Measurements from ENCODE around the gene RNASEH2A.
"Not testable (repeated sequence)": the region's sequence is repeated elsewhere in the genome, so short reads cannot be mapped to it uniquely, and the experiment has no call there.

Gene RNASEH2A

GRCh38 chr19:12834566-12834943 lies 28.2 kb downstream of the RNASEH2A start, which contains the start of gene RTBDN:
Gene RTBDN (minus strand): TSS chr19:12834579. CDS start chr19:12829979, 4,600 bp downstream.
- DNase-seq = no peak

DNA sequence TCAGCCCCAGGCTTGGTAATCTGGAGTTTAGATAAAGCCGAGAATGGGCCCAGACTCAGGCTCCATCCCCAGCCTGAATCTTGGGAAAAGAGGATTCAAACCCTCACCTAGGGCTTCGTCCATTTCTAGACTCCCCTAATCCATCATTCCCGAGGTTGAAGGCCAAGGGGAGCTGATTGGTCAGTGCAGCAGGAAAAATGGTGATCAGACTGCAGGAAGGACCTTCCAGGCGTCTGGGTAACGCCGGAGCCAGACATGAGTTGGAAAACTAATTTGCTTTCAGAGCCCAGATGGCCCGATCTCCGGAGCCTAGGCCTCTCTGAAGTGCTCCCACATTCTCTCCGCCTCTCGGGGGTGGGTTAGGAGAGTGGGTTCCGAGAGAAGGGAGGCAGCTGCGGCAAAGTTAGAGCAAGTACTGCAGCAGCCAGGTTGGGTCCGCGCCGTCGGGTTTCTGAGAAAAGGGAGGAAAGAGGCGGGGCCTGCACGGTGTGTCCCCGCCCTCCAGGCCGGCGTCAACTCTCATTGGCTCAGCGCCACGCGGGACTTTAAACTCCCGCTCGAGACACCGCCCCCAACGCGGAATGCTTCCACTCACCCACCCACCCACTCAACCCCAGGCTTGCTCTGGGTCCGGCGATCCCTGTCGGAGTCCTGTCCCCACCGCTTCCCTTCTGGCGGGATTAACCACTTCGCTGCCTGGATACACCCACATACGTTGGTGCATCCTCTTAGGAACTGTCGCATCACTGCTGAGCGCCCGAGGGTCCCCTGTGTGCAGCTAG lies 28.8 kb downstream of the RNASEH2A start:
- DNase-seq = no peak

- DNase-seq = no peak
Observed at GRCh38 chr19:12836529-12836863, 30.1 kb downstream of the RNASEH2A start.

GRCh38 chr19:12837225-12837624 lies 30.8 kb downstream of the RNASEH2A start:
- DNase-seq = no peak

DNA sequence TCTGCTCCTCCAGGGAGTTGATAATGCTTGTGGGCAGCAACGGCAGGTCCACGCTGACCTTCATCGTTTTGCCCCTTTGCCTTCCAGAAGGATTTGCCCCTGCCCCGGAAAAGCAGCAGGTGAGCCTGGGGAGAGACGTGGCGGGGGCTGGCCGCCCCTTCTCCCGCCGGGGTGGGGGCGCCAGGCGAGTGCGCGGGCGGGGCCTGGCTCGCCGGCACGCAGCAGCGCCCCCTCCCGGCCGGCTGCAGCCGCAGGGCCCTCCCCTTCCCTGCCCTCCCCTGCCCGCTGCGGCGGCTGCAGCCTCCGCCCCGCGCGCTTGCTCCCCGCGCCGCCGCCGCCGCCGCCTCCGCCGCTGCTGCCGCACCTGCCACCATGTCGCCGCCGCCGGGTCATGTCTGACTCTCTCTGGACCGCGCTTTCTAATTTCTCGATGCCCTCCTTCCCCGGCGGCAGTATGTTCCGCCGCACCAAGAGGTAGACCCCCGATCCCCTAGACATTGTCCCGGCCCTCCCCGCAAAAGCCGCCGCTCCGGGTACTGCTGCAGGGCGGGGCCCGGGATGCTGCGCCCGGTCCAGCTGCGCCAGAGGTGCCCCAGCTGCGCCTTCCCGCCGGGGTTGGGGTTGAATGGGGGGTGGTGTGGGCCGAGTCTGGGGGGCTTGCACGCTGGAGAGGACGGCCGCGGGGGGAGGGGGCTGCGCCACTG lies 31.9 kb downstream of the RNASEH2A start, which contains the start of gene MAST1:
Gene MAST1 (plus strand): TSS at position 334 of the 704 bp plus-strand sequence. CDS start 58 bp downstream, at position 392.
- no peak for DNase-seq

DNA sequence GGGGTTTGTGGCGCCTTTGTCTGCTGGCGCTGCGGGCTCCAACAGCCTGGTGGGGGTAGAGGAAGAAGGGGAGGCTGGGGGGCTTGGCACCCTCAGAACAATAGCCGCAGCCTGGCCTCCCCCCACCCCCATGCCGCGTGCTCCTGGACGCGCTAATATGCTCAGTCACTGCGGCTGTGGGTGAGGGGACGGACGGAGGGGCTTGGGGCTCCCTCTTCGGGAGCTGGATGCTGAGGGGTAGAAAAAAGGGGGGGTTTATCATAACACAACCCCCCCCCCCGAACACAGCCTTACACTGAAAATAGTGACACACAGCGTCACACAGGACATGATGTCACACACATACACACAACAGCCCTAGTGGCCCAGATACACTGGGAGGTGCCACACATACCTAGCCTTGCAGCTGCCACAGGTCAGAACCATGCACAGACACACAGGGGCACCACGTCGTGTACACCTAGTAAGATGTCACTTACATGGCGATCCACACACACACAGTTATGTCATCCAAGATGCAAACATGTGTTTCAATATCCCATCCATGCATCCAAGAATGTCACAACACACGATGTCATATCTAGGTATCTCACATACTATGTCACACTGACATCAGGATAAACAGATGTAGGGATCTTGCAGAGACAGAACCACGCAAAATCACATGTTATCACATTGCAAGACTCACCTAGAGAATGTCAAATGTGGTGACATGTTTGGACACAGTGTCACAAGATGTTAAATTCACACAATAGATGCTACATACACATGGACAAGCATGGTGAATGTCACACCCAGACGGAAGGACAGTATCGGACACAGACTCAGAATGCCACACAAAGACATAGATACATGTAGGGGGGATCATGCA lies 32.7 kb downstream of the RNASEH2A start:
- no peak for DNase-seq

DNA sequence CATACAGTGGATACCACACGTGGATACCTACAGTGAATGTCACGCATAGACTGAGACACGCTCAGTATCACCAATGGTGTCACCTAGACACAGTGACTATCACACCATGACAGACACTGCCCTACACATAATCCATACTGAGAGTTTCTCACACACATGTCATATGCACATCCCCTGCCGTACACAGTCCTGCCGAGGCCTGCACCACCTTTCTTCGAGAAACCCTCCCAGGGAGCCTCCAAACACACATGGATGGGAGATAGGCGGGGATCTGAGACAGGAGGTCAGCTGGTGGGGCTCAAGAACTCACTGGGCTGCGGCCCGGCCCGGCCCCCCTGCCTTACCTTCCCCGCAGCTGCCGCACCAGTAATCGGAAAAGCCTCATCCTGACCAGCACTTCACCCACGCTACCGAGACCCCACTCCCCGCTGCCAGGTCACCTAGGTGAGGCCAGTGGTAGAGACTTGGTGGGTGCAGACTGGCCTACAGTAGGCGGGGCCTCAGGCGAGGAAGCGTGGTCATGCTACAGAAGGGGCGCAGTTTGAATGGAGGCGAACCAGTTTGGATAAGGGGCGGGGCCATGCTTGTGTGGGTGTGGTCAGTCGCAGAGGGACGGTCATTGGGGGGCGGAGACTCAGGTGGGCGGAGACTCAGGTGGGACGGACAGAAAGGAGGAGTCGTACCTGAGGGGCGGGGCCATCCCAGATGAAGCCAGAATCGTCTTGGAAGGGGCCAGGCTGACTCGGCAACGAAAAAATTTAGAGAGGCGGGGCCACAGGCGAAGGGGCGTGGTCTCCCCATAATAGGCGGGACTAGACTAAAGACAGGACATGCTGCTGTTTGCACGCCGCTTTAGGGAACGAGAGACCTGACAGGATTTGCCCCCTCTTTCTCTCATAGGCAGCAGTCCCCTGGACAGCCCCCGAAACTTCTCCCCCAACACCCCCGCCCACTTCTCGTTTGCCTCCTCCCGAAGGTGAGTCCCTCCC lies 34.0 kb downstream of the RNASEH2A start:
- peak; percentile 64 for DNase-seq

GRCh38 chr19:12841094-12841493 lies 34.7 kb downstream of the RNASEH2A start:
- no peak for DNase-seq

DNA sequence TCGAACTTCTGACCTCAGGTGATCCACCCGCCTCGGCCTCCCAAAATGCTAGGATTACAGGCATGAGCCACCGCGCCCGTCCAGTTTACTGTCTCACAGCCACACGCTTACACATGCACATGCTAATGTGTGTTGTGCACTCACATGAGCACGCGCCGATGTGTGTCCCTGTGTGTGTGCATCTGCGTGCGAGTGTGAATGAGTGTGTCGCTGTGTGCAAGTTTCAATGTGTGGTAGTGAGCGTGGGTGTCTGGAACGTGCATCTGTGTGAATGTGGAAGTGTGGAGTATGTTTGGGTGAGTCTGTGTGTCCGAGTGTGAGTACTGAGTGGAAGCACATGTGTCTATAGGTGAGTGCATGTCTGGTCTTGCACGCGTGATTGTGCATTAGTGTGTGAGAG lies 36.1 kb downstream of the RNASEH2A start:
- DNase-seq = no peak

DNA sequence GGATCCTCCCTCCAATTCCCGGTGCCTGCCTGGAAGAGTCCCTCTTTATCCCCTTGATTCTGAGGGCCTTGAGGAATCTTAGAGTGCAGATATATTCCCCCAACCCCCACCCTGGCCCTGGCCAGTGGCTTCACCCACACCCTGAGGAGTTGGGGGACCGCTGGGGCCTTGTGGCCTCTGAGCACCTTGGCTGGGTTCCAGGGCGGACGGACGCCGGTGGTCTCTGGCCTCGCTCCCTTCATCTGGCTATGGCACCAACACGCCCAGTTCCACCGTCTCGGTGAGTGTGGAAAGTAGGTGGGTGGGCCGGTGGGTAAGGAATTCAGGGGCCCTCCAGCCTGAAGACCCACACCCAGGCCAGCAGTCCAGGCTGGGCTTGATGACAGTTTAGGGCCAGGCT lies 36.9 kb downstream of the RNASEH2A start:
- no peak for DNase-seq

GRCh38 chr19:12843999-12844732 lies 37.8 kb downstream of the RNASEH2A start:
- no peak for DNase-seq

DNA sequence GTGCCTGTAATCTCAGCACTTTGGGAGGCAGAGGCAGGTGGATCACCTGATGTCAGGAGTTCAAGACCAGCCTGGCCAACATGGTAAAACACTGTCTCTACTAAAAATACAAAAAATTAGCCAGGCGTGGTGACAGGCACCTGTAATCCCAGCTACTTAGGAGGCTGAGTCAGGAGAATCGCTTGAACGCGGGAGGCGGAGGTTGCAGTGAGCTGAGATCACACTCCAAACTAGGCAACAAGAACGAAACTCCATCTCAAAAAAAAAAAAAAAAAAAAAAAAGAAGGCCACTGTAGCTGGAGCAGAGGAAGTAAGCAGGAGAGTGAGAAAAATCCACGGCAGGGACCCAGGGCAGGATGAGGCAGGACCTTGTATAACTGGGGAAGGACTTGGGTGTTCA lies 40.2 kb downstream of the RNASEH2A start:
- DNase-seq = not testable (repeated sequence)

DNA sequence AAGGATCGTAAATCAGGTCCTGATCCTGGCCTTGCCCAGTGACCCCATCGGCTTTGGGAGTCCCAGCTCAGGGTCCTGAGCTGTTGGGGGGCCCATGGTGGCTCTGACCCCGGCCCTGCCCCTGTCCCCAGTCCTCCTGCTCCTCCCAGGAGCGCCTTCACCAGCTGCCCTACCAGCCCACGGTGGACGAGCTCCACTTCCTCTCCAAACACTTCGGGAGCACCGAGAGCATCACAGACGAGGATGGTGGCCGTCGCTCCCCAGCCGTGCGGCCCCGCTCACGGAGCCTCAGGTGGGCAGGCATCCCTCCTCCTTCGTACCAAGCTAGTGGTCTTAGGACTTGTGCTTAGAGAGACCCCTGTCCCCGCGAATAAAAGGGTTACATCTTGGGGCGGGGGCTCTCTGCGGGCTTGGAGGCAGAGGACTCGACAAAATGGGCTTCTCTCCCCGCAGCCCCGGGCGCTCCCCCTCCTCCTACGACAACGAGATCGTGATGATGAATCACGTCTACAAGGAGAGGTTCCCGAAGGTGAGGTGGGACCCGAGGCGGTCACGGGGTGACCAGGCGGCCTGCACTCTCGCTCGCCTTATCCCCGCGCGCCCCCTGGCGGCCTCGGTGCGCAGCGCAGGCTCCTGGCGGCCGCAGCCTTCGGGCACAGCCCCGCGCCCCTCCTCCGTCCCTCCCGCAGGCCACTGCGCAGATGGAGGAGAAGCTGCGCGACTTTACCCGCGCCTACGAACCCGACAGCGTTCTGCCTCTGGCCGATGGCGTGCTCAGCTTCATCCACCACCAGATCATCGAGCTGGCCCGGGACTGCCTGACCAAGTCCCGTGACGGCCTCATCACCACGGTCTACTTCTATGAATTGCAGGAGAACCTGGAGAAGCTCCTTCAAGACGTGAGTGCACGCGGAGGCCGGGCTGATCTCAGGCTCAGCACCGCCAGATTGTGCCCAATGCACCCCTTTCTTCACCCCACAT lies 41.1 kb downstream of the RNASEH2A start:
- peak; percentile 74 for DNase-seq

DNA sequence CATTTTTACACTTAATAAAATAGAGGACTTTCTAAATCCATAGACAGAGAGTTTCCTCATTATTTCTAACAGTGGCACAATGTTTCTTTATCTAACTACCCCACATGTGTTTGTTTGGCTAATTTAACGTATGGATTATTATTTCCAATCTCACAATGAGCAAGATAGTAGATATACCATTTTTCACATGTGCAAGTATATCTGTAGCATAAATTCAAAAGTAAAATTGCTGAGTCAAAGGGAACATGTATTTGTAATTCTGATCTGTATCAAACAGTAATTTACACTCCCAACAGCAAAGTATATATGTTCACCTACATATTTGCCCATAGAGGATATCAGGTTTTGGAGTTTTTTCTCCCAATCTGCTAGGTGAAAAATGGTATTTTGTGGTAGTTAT lies 50.3 kb downstream of the RNASEH2A start:
- no peak for DNase-seq

GRCh38 chr19:12858041-12858928 lies 51.9 kb downstream of the RNASEH2A start:
- no peak for DNase-seq

DNA sequence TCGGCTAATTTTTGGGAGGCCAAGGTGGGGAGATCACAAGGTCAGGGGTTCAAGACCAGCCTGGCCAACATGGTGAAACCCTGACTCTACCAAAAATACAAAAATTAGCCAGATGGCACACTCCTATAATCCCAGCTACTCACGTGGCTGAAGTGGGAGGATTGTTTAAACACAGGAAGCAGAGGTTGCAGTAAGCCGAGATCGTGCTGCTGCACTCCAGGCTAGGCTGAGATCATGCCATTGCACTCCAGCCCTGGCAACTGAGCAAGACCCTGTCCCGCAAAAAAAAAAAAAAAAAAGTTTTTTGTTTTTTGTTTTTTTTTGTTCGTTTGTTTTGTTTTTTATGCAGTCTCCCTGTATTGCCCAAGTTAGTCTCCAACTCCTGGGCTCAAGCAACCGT lies 53.2 kb downstream of the RNASEH2A start:
- DNase-seq = no peak
